Measurements from ENCODE around the gene UGT1A7. TPM values are rescaled to one million over a fixed set of nuclear protein-coding genes. Genes with fewer than 3 reads are reported as not detected.

Gene UGT1A7
- total and polyA plus RNA-seq, 4 donors: 0.45 TPM; not detected in 3

DNA sequence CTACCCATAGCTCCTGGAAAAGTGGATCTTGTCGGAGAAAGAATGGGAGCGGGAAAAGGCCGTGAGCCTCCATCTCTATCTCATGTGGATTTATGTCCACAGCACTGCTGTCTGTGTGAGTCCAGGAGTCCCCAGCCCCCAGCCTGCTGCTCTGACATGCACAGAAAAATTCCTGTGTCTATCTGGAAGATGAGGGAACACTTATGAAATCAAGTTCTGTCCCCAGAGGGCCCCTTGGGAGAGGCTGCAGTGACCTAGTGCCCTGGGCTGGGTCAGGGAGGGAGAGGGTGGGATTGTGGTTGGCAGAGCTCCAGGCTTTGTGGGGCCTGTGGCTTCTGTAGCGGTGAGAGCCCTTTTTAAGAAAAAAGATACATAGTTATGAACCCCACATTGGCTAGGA lies 135.1 kb downstream of the UGT1A7 start:
- DNase-seq (no peak), ATAC-seq (ENCODE audit: insufficient read depth, low FRiP score) (no peak)
- Histone ChIP-seq H3K36me3 (ENCODE audit: control insufficient read depth in 4 of 4, insufficient read depth in 4 of 4, low read length in 4 of 4) (no peaks in the 10 kb centered on the region), H3K27me3 (ENCODE audit: control insufficient read depth in 3 of 3, insufficient read depth in 3 of 3, low read length in 2 of 3) (no peaks in the 10 kb centered on the region), H3K4me1 (ENCODE audit: control insufficient read depth in 5 of 5, insufficient read depth in 5 of 5, low read length in 5 of 5) (no peaks in the 10 kb centered on the region), H3K27ac (ENCODE audit: low read depth in 1 of 2, low read length in 1 of 2) (no peak overlapping the region), H3K4me3 (no peak overlapping the region), H3K9ac (ENCODE audit: insufficient read depth in 1 of 2, low read length in 2 of 2) (no peak overlapping the region), H3K9me3 (ENCODE audit: control insufficient read depth in 4 of 4, insufficient read depth in 3 of 4, low read length in 3 of 4) (peaks cover 0 to 2% (median 0%) of the 10 kb centered on the region in 4 donors)
- 75 to 80% methylated on average over 4 of the region's 4 CpGs for whole genome bisulfite sequencing, 2 donors
- TF ChIP-seq CTCF (IDR thresholded peaks at IDR 0.05; ENCODE audit: control extremely low read depth, extremely low read depth): no peak

DNA sequence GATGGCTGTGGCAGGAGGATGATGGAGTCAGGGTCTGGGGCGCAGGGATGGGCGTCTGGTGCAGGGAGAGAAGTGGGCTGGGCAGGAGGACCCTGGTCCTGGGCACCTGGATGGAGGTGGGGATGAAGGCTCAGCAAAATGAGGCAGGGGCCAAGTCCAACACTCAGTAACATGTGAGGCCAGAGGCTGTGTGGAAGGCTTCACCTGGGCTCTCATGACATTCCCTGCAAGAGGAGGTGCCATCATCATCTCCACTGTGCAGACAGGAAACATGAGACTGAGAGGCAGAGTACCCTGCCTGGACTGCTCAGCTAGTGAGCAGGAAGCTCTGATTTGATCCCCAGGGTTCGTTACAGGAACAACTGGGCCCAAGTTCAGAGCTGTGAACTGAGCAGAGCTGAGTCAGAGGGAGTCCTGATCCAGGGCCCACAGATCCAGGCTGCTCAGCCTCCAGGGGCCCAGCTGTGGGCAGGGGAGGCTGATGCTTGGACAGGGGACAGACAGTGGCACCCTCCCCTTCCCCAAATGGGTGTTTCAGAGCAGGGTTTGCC lies 135.7 kb downstream of the UGT1A7 start:
- no peak for TF ChIP-seq CTCF (IDR thresholded peaks at IDR 0.05; ENCODE audit: control extremely low read depth, extremely low read depth)
- DNase-seq (no peak), ATAC-seq (ENCODE audit: insufficient read depth, low FRiP score) (no peak)
- 79 to 90% methylated on average over 3 of the region's 3 CpGs for WGBS, 2 donors
- H3K27ac ChIP-seq (ENCODE audit: low read depth in 1 of 2, low read length in 1 of 2): no peak overlapping the region
- no peaks in the 10 kb centered on the region for H3K4me1 ChIP-seq (ENCODE audit: control insufficient read depth in 5 of 5, insufficient read depth in 5 of 5, low read length in 5 of 5)
- no peak overlapping the region for H3K9ac ChIP-seq (ENCODE audit: insufficient read depth in 1 of 2, low read length in 2 of 2)
- no peak overlapping the region for H3K4me3 ChIP-seq
- no peaks in the 10 kb centered on the region for H3K27me3 ChIP-seq (ENCODE audit: control insufficient read depth in 3 of 3, insufficient read depth in 3 of 3, low read length in 2 of 3)
- H3K9me3 ChIP-seq (ENCODE audit: control insufficient read depth in 4 of 4, insufficient read depth in 3 of 4, low read length in 3 of 4): peaks cover 0 to 2% (median 0%) of the 10 kb centered on the region in 4 donors
- H3K36me3 ChIP-seq (ENCODE audit: control insufficient read depth in 4 of 4, insufficient read depth in 4 of 4, low read length in 4 of 4): no peaks in the 10 kb centered on the region

DNA sequence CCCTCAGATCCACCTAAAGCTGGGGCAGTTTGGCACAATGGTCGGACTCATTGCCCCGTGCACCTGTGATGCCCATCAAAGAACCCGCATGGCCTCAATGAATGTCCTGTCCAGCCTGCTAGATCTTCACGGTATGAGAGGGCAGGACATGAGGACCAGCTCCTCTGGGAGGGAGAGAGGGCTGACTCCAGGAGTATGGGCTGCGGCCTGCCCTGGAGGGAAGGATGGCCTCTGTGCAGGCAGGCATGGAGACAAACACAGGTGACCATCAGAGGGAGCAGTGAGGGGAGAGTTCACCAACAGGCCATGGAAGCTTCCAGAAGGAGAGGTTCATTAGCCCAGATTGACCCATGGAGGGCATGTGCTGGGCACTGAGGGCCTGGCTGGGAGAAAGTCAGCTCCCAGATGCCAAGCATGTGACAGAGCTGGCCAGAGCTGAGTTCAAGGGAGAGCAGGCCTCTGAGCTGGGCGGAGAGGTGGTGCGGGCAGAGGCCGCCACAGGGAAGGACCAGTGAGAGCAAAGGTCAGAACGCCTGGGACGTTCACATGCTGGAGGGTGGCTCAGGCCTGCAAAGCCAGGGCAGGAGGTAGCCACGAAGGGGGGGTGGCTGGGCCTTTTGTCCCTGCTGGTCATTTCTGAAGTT lies 136.4 kb downstream of the UGT1A7 start:
- 91 to 94% methylated on average over 11 of the region's 11 CpGs for WGBS, 2 donors
- peaks cover 0 to 2% (median 0%) of the 10 kb centered on the region in 4 donors for H3K9me3 ChIP-seq (ENCODE audit: control insufficient read depth in 4 of 4, insufficient read depth in 3 of 4, low read length in 3 of 4)
- no peak overlapping the region for H3K9ac ChIP-seq (ENCODE audit: insufficient read depth in 1 of 2, low read length in 2 of 2)
- no peak for DNase-seq
- ATAC-seq (ENCODE audit: insufficient read depth, low FRiP score): no peak
- no peaks in the 10 kb centered on the region for H3K4me1 ChIP-seq (ENCODE audit: control insufficient read depth in 5 of 5, insufficient read depth in 5 of 5, low read length in 5 of 5)
- H3K4me3 ChIP-seq: no peak overlapping the region
- no peaks in the 10 kb centered on the region for H3K36me3 ChIP-seq (ENCODE audit: control insufficient read depth in 4 of 4, insufficient read depth in 4 of 4, low read length in 4 of 4)
- no peak for TF ChIP-seq CTCF (IDR thresholded peaks at IDR 0.05; ENCODE audit: control extremely low read depth, extremely low read depth)
- H3K27ac ChIP-seq (ENCODE audit: low read depth in 1 of 2, low read length in 1 of 2): no peak overlapping the region
- no peaks in the 10 kb centered on the region for H3K27me3 ChIP-seq (ENCODE audit: control insufficient read depth in 3 of 3, insufficient read depth in 3 of 3, low read length in 2 of 3)

Data from lung (tissue), 12 donors.